Limb (tissue), 2 donors: ENCODE data around the gene PPARA.

Source experiments
- DNase-seq, 2 donors: peaks; one replicate each; pipeline ENCODE4 v3.0.0-alpha.2; 2016; ENCODE audit errors: extremely low spot score in 2 of 2

Gene PPARA

DNA sequence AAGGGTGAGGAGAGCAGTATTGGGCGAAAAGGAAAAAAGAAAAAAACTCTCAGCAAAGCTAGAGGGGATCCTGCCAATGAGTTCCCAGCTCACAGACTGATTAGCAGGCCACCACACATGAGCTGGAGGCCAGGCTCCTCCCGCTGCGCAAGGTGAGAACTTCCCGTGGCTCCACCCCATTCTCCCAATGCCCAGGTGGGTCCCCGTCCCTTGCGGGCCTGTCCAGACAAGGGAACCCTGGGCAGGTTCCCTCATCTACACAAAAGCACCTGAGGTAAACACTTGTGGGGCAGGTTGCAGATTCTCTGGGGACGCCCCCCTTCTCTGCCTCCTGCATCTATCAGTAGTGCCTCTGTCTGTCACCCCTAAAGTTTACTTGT, 53.3 kb downstream of the PPARA start:
- no peak for DNase-seq

DNA sequence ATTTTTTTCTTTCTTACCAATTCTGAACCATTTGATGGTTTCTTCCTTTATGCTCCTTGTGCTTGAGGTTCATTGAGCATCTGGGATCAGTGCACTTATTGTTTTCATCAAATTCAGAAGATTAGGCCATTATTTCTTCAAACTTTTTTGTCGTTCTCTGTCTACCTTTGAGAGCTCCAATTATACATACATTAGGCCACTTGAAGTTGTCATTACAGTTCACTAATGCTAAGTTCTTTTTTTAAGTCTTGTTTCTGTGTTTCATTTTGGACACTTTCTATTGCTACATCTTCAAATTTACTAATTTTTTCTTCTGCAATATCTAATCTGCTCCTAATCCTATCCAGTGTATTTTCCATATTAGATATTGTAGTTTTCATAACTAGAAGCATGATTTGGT, 58.9 kb downstream of the PPARA start:
- DNase-seq: no peak

DNA sequence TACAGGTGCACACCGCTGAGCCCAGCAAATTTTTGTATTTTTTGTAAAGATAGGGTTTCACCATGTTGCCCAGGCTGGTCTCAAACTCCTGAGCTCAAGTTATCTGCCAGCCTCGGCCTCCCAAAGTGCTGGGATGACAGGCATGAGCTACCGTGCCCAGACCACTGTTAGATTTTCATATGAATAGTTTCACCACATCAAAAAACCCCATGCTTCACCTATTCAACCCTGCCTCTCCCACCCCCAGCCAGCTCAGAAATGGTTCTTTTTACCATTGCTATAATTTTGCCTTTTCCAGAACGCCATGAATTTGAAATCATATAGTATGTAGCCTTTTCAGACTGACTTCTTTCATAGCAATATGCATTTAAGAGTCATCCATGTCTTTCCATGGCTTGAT, 61.9 kb downstream of the PPARA start:
- DNase-seq: no peak

- no peak for DNase-seq
Measured at GRCh38 chr22:46213052-46213451, 62.7 kb downstream of the PPARA start.

- DNase-seq: no peak
Measured at GRCh38 chr22:46214149-46214548, 63.8 kb downstream of the PPARA start.

GRCh38 chr22:46214616-46215015, 64.3 kb downstream of the PPARA start:
- DNase-seq: no peak

DNA sequence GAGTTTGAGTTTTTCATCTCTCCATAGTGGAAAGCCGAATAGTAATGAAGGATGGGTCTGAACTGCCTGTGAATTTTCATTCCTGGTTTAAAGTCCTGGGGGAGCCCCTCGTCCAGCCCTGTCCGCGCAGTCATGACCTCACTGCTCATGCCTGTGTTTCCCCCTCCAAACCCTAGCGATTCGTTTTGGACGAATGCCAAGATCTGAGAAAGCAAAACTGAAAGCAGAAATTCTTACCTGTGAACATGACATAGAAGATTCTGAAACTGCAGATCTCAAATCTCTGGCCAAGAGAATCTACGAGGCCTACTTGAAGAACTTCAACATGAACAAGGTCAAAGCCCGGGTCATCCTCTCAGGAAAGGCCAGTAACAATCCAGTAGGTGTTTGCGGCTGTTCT, 69.3 kb downstream of the PPARA start:
- DNase-seq: no peak

DNA sequence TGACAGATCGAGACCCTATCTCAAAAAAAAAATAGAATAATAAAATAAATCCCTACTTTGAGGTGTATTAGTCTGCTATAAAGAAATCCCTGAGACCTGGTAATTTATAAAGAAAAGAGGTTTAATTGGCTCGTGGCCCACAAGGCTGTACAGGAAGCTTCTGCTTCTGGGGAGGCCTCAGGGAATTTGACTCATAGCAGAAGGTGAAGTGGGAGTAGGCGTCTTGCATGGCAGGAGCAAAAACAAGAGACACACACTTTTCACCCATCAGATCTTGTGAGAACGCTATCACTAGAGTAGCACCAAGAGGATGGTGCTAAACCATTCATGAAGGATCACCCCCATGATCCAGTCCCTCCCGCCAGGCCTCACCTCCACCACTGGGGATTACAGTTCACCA, 70.6 kb downstream of the PPARA start:
- DNase-seq: no peak

DNA sequence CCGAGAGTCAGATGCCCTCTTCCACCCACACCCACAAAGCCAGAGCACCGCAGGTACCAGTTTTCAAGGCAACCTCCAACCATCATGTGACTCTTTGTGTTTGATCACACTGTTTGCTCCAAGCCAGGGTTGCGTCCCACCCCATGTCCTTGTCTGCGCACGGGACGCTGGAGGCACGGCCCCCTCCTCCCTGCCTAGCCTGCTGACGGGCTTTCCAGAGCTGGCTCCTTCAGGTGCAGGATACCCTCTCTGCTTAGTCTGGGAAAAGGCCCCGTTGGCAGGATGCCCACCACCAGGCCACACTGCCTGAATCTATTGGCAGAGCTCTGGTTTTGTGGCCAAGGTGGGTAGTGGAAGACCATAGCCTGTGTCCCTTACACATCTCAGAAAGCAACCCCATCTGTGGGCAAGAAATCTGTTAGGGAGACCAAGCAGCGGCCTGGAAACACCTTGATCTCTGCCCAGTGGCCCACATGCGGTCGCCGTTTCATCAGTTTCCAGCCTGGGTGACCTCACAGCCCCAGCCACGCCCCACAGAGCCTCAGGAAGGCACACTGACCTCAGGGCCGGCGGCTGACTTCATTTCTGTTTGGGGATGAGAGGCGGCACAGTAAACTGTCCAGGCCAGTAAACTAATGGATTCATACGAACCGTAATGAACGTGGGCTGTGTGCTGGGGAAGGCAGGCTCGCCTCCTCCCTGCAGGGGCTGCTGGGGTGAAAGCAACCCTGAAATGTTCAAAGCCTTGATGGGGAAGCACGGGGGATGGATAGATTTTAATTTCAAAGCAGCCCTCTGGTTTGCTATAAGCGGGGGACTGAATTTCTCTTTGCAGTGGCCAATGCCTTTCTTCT, 73.9 kb downstream of the PPARA start:
- no peak for DNase-seq

DNA sequence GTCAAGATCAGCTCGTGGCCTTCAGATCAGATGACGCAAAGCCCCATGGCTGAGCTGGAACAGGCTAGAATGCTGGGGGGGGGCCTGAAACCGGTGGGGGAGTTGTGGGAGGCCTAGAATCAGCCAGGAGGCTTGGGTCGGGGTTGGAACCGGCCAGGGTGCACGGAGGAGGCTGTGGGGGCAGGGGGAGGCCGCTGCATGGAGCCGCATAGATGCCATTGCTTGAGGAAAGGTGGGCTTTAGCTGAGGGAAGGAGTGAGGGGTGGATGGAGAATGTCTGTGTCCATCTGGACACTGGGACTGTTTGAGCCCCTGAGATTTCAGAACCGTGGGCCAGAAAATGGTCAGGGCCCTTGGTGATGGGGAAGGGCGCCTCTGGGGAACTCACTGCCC, 74.6 kb downstream of the PPARA start:
- DNase-seq: no peak

GRCh38 chr22:46225631-46226030, 75.3 kb downstream of the PPARA start:
- no peak for DNase-seq

GRCh38 chr22:46226577-46226976, 76.3 kb downstream of the PPARA start:
- no peak for DNase-seq

DNA sequence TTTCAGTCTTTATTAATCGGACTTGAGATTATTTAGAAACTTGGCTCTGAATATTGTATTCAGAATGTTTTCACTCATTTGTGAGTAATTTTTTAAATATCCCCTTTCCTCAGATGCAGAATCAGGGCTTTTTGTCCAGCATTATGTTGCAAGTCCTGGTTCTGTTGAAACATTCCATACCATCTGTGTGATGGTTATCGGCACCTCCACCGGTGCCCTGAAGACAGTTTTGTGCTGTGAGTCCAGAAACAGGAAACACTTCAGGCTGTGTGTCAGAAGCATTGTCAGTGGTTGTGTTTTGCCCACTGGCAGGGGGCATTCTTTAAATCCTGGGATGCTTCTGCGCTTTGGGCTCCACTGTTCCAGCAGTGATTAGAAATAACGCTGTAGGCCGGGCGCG, 79.4 kb downstream of the PPARA start:
- no peak for DNase-seq

- DNase-seq: no peak
Measured at GRCh38 chr22:46230262-46230901, 80.1 kb downstream of the PPARA start.

DNA sequence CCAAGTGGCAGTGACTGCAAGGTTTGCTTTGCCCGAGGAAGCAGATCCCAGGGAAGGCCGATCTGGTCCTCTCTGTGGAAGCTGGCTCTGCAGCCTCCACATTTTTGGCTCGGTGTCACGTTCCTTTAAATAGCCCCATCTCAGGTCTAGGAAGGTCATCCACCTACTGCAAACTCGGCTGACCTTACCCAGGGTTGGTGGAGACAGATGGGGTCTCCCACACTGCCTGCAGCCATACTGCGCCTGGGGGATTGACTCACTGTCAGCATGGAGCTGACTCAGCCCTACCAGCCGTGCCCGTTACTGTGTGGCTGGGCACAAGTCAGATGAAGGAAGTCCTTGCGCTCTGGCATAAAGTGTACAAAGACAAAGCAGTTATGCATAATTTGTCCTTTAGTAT, 82.9 kb downstream of the PPARA start:
- DNase-seq: no peak

GRCh38 chr22:46234969-46235368, 84.6 kb downstream of the PPARA start:
- no peak for DNase-seq

- DNase-seq: no peak
Measured at GRCh38 chr22:46237453-46238124, 87.3 kb downstream of the PPARA start.

GRCh38 chr22:46238541-46238940, 88.2 kb downstream of the PPARA start:
- DNase-seq: no peak

GRCh38 chr22:46239261-46240048, 89.1 kb downstream of the PPARA start:
- DNase-seq: no peak

DNA sequence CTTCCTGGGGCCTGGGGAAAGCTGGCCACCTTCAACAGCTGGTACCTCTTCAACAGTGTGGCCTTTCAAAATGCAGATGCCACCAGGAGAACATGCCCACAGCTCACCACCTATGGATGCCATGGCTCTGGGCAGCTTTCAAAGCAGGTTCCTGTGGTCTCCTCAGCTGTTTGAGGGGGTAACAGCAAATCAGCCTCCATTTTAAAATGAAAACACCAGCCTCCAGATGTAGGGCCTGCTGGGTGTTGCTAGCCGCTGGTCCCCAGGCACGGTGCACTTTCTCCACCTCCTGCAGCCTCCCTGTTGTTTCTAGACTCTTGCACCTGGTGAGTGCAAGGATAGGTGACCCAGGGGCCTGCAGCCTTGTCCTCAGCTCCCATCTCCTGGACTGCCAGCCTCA, 89.7 kb downstream of the PPARA start:
- DNase-seq: no peak

GRCh38 chr22:46240506-46240905, 90.2 kb downstream of the PPARA start:
- DNase-seq: no peak

DNA sequence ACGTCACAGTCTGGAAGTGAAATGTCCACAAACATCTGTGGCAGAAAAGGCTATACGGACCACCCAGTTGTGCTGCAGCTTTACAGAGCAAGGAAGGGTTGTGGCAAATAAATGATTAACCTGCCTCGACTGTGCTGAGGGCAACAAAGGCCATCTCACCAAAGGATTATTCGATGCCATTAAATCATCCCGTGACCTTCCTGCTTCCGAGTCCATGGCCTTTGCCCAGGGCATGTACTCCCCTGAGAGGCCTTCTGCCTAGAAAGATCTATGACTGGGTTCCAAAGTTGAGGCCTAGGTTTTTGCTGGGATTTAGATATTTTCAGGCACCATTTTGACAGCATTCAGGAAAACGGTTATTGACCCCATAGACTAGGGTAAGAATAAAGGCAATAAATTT, 90.6 kb downstream of the PPARA start:
- no peak for DNase-seq
